ENCODE results near the gene DOK6.
A peak's percentile ranks its signal among the peaks of the same experiment; 100 is the strongest.

DOK6 gene

DNA sequence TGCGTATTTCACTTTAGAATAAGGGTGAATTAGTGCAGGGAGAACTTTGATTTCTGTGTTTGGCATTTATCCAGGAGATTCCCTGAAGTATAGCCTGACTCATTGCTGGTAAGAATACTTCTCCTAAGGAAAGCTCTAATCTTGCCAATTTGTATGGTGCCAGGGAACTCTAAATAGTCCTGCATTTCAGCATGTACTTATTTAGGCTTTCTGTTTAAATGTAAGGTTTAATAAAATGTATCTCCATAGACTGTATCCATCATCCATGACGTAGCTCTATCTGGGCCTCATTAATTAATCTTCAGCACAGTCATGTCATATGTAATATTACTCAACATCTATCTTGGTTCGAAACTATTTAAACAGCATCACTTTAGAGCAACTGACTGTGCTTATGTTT lies 127.7 kb downstream of the DOK6 start:
- no peak for DNase-seq (ENCODE audit: low read depth in 1 of 2, low spot score in 1 of 2)
- in situ Hi-C loops (cut with HindIII; ENCODE audit: low pct_unique_long_range_greater_than_20kb, low sequenced_read_pairs) = no loop called here
- TF ChIP-seq JUND (IDR thresholded peaks at IDR 0.05; ENCODE audit: low read depth) = no peak

DNA sequence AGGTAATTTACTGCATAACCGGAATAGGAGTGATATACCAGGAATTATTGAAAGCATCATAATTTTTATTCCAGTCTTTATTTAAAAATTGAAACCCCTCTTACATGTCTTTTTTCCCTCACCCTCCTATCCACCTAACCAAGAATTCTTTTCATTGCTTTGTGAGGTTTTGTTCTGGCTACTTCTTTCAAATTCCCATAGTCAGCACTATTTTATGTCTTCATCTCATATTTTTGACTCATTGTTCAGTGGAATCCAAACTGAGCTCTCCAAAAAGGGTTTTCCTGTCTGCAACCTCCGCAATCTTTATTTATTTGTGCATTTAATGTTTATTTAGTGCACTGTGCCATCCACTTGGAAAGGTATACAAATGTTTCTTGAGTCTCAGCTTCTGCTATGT lies 128.5 kb downstream of the DOK6 start:
- no peak for TF ChIP-seq JUND (IDR thresholded peaks at IDR 0.05; ENCODE audit: low read depth)
- in situ Hi-C loops (cut with HindIII; ENCODE audit: low pct_unique_long_range_greater_than_20kb, low sequenced_read_pairs) = no loop called here
- no peak for DNase-seq (ENCODE audit: low read depth in 1 of 2, low spot score in 1 of 2)

DNA sequence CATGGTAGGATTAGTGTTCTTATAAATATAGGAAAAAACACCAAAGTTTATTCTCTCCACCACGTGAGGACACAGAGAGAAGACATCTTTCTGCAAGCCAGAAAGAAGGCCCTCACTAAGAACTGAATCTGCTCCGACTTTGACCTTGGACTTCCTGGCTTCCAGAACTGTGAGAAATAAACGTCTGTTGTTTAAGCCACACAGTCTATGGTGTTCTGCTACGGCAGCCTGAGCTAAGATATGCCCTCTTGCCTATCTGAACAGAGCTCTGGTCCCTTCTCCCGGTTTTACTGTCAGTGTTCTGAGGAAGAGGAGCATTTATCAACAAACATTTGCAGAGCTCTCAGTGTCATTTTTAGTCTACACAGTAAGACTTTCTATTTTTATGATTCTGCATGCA lies 131.3 kb downstream of the DOK6 start:
- in situ Hi-C loops (cut with HindIII; ENCODE audit: low pct_unique_long_range_greater_than_20kb, low sequenced_read_pairs) = no loop called here
- no peak for DNase-seq (ENCODE audit: low read depth in 1 of 2, low spot score in 1 of 2)
- TF ChIP-seq JUND (IDR thresholded peaks at IDR 0.05; ENCODE audit: low read depth) = no peak

DNA sequence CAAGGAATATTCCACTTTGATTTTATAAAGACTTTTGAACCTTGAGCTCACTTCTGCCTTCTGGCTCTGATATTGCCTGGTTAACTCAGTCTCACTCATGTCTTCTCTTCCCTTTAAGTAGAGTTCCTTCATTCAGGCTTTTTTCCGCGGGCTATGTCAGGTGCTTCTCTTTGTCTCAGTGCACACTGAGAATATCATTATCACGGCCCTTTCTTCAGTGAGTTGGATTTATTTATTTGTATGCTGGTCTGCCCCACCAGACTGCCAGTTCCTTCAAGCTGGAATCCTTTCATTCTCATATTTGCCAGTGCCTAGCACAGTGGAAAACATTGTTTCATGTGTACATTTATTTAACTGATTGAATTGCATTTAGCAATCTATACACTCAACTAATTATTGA lies 136.5 kb downstream of the DOK6 start:
- in situ Hi-C loops (cut with HindIII; ENCODE audit: low pct_unique_long_range_greater_than_20kb, low sequenced_read_pairs) = no loop called here
- TF ChIP-seq JUND (IDR thresholded peaks at IDR 0.05; ENCODE audit: low read depth) = no peak
- no peak for DNase-seq (ENCODE audit: low read depth in 1 of 2, low spot score in 1 of 2)

GRCh38 chr18:69538849-69539248 lies 138.2 kb downstream of the DOK6 start:
- in situ Hi-C loops (cut with HindIII; ENCODE audit: low pct_unique_long_range_greater_than_20kb, low sequenced_read_pairs) = no loop called here

GRCh38 chr18:69539404-69539803 lies 138.7 kb downstream of the DOK6 start:
- in situ Hi-C loops (cut with HindIII; ENCODE audit: low pct_unique_long_range_greater_than_20kb, low sequenced_read_pairs) = no loop called here
- no peak for DNase-seq (ENCODE audit: low read depth in 1 of 2, low spot score in 1 of 2)
- no peak for TF ChIP-seq JUND (IDR thresholded peaks at IDR 0.05; ENCODE audit: low read depth)

More at GRCh38 chr18:69538849-69539248, 138.2 kb downstream of the DOK6 start:
- TF ChIP-seq JUND (IDR thresholded peaks at IDR 0.05; ENCODE audit: low read depth) = no peak
- no peak for DNase-seq (ENCODE audit: low read depth in 1 of 2, low spot score in 1 of 2)

DNA sequence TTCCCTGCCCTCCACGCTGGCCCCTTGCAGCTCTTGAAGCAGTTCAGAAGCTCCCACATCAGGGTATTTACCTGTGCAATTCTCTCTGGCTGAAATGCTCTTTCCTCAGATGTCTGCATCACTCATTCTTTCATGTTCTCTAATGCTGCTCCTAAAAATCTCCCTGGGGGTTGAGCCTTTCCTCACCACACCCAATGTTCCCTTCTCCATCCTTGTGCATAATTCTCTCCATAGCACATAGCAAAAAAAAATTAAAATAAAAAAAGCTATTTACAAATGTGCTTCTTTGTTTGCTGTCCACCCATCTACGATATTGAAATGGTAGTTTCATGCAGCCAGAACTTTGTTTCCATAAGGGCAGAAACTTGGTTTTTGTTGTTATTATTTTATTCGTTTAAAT lies 155.5 kb downstream of the DOK6 start:
- TF ChIP-seq JUND (IDR thresholded peaks at IDR 0.05; ENCODE audit: low read depth) = no peak
- in situ Hi-C loops (cut with HindIII; ENCODE audit: low pct_unique_long_range_greater_than_20kb, low sequenced_read_pairs) = no loop called here
- DNase-seq (ENCODE audit: low read depth in 1 of 2, low spot score in 1 of 2) = no peak

DNA sequence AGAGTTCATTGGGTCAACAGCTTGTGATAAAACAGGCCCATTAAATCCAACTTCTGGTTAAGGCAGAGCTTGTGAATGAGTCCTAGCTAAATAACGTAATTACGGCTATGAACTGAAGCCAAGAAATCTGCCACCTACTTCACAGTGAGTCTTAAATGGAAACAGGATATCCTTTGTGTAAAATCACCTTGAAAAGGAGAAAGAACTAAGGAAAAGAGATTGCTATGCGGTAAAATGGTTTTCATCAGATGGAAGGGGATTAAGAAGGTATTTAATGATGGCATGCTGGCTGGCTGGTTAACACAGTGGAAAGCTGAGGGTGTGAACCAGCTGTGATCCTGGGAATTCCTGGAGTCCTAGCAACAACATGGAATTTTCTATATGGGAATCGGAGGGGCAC lies 156.6 kb downstream of the DOK6 start:
- in situ Hi-C loops (cut with HindIII; ENCODE audit: low pct_unique_long_range_greater_than_20kb, low sequenced_read_pairs) = no loop called here

GRCh38 chr18:69558052-69558451 lies 157.4 kb downstream of the DOK6 start:
- DNase-seq (ENCODE audit: low read depth in 1 of 2, low spot score in 1 of 2) = no peak
- TF ChIP-seq JUND (IDR thresholded peaks at IDR 0.05; ENCODE audit: low read depth) = no peak
- in situ Hi-C loops (cut with HindIII; ENCODE audit: low pct_unique_long_range_greater_than_20kb, low sequenced_read_pairs) = no loop called here

More for the DNA sequence above, 156.6 kb downstream of the DOK6 start:
- no peak for DNase-seq (ENCODE audit: low read depth in 1 of 2, low spot score in 1 of 2)
- no peak for TF ChIP-seq JUND (IDR thresholded peaks at IDR 0.05; ENCODE audit: low read depth)

- in situ Hi-C loops (cut with HindIII; ENCODE audit: low pct_unique_long_range_greater_than_20kb, low sequenced_read_pairs) = no loop called here
- no peak for DNase-seq (ENCODE audit: low read depth in 1 of 2, low spot score in 1 of 2)
- no peak for TF ChIP-seq JUND (IDR thresholded peaks at IDR 0.05; ENCODE audit: low read depth)
Measured at GRCh38 chr18:69559604-69560003, 158.9 kb downstream of the DOK6 start.

DNA sequence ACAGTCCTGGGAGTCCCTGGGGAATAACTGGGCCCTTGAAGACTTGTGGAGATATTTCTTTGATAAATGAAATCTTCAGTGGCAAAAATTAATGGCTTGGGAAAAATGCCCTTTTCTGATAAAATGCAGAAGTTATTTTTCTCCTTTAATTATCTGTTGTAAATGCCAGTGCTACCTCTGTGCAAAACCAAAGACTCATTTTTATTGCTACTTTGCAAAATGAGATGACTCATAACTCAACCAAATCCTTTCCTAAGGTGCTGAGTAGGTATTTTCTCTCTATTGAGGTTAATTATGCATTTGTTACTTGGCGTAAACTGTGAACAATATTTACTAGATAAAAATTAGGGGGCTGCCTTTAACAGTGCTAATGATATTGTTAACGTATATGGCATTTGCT lies 163.9 kb downstream of the DOK6 start:
- TF ChIP-seq JUND (IDR thresholded peaks at IDR 0.05; ENCODE audit: low read depth) = no peak
- in situ Hi-C loops (cut with HindIII; ENCODE audit: low pct_unique_long_range_greater_than_20kb, low sequenced_read_pairs) = no loop called here
- no peak for DNase-seq (ENCODE audit: low read depth in 1 of 2, low spot score in 1 of 2)

DNA sequence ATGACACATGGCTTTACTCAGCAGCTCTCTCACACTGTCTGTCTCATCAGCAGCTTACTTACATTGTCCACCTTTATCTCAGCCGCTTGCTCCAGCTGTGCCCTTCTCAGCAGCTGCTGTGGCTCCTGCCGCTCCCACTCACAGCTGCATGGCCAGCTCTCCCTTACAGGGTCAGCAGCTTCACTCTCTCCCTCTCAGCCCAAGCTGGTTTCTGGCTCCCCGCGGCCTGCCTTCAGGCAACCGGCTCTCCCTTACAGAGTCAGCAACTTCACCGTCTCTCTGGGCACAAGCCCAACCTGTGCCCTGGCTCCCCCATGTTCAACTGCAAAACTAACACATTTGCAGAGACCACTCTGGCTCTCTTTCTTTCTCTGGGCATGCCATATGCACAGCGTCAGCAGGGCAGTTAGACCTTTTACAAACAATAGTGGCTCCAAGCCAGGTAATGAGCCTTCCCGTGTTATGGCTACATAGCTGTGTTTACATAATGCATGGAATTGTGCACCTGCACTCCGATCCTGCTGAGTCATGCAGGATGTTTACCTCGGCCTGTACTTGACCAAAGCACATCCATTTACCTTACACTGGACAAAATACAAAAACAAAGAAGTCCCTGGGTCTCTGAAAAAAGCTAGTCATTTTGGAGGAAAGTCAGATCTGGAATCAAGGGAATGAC lies 167.3 kb downstream of the DOK6 start:
- peak in 1 of 2 experiments; percentile 51 for DNase-seq (ENCODE audit: low read depth in 1 of 2, low spot score in 1 of 2)
- no peak for TF ChIP-seq JUND (IDR thresholded peaks at IDR 0.05; ENCODE audit: low read depth)
- in situ Hi-C loops (cut with HindIII; ENCODE audit: low pct_unique_long_range_greater_than_20kb, low sequenced_read_pairs) = no loop called here

DNA sequence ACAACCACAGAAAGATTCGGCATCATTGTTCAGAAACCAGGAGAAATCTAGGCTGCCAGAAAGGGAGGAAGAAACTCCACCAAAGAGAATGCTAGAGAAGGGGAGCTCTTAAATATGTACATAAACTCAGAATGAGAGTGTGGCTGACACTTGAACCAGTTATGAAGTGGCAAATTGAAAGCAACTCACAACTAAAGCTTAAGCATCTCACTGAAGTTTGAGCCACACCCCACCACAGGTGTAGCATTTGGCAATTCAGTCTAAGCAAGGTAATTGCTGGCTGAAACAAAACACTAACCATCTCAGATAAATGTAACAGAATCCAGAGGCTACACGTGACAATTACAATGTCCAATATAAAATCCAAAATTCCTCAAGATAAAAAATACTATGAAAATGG lies 168.4 kb downstream of the DOK6 start:
- no peak for TF ChIP-seq JUND (IDR thresholded peaks at IDR 0.05; ENCODE audit: low read depth)
- in situ Hi-C loops (cut with HindIII; ENCODE audit: low pct_unique_long_range_greater_than_20kb, low sequenced_read_pairs) = no loop called here
- DNase-seq (ENCODE audit: low read depth in 1 of 2, low spot score in 1 of 2) = no peak

DNA sequence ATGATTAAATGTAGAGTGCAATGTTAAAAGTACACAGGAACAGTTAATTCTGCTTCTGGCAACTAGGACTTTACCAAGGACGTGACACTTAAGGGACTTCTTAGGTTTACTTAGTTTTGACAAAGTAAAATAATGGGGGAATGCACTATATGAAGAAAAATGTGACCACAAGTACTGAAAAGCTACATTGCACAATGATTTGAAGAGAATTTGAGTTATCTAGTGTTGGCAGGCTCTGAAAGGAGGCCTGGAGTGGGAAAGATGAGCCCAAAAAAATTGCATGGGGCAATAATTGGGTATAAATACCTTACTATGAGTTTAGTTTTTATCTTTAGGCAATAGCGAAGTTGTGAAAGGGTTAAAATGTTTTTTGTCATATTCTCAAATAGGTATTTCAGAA lies 173.7 kb downstream of the DOK6 start:
- TF ChIP-seq JUND (IDR thresholded peaks at IDR 0.05; ENCODE audit: low read depth) = no peak
- no peak for DNase-seq (ENCODE audit: low read depth in 1 of 2, low spot score in 1 of 2)
- in situ Hi-C loops (cut with HindIII; ENCODE audit: low pct_unique_long_range_greater_than_20kb, low sequenced_read_pairs) = no loop called here

All from T47D (cell line).